DMS114 treated with DMSO at 0.1 percent for 48 hours (cell line): ENCODE results near the gene VSTM2B.

Experiments used
- DNase-seq: peaks from one replicate; lab custom pipeline; 2025; ENCODE audit not compliant: unreplicated experiment; lab: John Stamatoyannopoulos, UW

The VSTM2B gene

GRCh38 chr19:29563486-29564101 is 37.8 kb downstream of the VSTM2B start:
- DNase-seq, result no peak

DNA sequence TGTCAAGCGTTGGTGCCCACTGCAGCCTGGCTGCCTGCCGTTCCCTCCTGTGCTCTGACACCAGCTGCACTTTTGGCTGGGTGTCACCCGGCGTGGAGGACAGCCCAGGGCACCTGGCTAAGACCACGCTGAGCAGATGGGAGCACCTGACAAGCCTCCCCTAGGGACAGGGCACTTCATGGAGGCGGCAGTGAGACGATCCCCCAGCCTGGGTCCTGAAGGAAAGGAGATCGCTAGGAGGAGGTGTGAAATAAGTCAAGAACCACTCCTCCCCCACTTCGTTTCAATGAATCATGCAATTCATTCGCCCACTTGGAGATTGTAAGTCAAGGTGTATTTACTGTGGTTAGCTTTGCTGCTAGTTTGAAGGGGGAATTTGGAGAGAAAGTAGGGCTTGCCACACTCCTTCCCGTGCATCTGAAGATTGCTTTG is 38.8 kb downstream of the VSTM2B start:
- DNase-seq, result no peak

GRCh38 chr19:29565171-29565570 is 39.4 kb downstream of the VSTM2B start:
- no peak for DNase-seq

GRCh38 chr19:29566496-29567054 is 40.8 kb downstream of the VSTM2B start:
- no peak for DNase-seq

GRCh38 chr19:29567366-29567915 is 41.6 kb downstream of the VSTM2B start:
- no peak for DNase-seq

DNA sequence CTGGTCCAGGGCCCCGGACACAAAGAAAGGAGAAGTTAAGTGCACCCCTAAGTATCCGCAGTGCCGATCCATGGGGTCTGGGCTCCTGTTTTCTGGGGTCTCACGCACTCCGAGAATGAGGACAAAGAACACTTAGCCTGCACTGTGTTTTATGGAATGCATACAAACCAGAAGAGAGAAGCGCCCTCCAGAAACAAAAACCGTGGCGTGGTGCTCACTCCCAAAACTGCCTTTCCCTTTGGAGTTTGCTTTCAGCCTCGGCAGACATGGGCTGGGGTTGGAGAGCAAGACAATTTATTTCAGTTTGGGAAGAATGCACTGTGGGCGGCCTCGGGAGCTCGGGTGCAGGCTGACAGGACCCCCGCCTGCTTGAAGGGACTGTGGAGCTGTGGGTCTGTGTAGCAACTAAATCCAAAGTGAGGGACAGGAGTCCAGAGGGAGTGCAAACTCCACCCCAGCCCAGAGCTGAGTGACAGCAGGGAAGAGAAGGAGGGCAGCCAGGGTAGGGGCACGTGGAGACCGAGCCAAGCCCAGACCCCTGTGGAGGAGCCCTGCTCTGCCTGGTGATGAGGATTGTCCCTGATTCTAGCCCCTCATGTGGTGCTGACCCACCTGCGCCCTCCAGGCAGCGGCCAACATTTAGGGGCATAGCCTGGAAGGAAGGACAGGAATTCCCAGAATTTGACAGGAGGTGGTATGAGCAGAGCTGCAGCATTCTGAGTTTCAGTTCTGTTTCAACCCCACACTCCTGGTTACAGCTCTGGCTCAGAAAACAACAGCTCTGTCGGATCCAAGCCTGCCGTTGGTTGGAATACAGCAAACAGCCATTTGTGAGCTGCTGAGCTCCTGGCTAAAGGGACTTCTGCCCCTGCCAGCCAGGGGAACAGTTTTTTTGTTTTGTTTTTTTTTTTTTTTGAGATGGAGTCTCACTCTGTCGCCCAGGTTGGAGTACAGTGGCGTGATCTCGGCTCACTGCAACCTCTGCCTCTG is 42.5 kb downstream of the VSTM2B start:
- DNase-seq, result no peak

DNA sequence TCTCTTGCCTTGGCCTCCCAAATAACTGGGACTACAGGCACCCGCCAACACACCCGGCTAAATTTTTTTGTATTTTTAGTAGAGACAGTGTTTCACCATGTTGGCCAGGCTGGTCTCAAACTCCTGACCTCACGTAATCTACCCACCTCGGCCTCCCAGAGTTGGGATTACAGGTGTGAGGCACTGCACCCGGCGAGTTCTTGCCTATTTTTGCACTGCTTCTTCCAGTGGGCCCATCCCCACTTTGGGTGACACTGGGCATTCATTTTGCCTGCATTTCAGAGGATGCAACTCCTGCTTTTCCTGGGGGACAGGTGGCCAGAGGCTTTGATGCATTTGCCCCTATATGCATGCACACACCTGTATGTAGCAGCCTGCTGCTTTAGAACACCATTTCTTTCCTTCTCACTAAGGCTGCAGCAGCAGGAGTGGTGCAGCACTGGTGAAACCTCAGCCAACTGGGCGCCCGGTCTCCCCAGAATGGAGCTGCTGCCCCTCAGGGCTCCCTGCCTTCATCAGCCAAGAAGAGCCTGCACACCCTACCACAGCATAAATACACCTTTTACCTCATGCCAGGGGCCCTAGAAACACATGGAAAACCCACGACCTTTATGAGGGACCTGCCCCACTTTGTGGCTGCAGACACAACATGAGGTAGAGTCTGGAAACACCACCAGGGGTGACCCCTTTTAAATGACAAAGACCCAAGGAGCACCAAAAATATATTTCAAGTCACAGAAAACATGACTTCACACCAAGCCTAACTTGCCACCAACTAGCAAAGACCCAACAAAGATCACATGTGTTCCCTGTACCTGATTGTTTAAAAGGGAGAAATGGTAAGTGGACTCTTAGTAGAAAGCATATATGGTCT is 43.5 kb downstream of the VSTM2B start:
- DNase-seq, result no peak

DNA sequence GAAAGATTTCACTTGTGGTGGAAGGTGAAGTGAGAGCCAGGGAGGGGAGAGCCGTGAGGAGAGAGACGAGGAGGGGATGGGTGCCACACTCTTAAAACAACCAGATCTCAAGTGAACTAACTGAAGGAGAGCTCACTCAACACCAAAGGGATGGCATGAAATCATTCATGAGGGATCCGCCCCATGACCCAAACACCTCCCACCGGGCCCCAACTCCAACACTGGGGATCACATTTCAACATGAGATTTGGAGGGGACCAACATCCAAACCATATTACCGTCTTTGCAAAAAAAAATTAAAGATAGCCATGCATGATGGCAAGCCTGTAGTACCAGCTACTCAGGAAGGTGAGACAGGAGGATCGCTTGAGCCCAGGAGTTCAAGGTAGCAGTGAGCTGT is 45.4 kb downstream of the VSTM2B start:
- DNase-seq, result no peak

DNA sequence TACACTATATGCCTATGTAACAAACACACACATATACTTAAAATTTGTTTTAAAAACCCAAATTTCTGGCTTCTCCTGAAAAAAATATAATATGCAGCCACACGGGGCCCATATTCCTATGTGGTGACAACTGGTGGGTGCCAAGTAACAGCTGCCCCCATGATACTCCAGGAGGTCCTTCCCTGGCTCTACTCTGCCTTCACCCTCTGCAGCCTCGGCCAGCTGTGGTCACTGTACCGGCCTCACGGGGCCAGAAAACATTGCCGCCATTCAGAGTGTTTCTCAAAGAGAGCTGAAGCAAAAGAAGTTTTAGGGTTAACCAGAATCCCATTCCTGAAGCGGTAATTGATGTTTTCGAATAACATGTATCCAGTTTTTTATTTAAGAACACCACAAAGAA is 47.7 kb downstream of the VSTM2B start:
- no peak for DNase-seq

DNA sequence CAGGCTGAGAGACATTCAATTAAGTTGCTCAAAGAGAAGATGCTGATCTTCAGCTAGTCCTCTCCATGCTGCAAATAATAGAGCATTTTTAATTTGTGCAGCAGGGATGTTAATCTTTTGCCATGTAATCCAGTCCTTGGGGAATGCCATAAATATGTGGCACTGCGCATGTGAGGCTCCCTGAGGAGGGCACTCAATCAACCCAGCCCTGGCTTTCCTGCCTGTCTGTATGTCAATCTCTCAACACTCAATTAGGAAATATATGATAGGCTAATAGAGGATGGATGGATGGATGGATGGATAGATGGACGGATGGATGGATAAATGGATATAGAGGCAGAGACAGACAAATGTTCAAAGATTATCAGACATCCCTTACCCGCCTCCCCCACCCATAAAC is 48.7 kb downstream of the VSTM2B start:
- DNase-seq, result no peak

DNA sequence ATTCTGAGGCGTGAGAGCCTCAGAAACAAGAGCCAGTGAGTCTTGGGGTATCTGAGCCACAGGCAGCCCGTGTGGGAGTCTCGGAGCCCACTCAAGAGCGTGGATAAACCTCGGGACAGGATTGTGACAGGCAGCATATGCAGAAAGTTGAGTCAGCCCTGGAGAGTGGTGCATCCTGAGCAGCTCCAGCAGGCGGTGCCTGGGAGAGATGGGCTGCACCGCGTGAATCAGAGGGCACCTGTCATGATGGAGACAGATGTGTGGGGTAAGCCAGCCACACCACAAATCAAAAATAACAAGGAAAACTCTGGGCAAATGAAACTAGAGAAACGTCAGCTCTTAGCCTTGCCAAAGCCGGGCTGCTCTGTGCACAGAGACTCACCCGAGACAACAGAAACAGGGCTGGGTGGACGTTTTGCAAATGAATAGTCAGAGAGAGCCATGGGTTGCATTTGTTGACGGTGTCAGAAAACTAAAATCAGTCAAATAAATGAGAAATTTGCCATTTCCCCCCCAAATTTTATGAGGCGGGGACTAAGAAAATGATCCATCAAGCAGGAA is 50.3 kb downstream of the VSTM2B start:
- no peak for DNase-seq

DNA sequence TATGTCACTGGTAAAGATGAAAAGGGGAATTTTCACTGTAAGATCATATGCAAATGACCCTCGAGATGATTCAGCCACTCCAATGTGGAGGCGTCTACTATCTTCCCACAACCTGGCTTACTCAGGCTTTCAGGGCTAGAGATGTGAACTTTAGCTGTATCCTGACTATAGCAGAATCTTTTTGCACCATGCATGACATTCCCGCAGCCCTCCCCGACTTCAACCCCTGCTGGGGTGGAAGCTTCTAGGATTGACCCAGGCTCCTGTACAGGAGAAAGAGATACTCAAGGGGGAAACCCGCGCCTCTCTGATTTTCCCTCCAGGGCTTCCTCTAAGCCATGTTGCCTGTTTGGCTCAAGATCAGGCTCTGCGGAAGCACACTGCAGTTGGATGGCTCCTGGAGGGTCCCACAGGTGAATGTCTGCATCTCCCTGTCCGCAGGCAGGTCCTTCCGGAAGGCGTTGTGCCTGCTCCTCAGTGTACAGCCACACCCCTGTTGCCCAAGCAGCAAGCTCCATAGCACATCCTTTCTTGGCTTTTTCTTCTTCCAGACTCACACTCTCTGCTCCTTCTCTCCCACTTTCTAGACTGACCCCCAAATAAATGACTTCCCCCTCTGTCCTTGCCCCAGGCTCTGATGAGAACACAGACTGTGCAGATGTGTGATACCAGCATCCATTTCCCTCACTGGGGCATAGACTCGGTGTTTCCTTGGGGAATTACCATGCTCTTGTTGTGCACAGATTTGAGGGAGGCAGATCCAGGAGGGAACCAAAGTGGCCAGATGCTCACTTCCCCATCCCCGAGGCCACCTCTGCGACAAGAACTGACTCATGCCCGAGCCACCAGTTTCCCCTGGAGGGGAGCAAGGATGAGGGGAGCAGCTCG is 51.2 kb downstream of the VSTM2B start:
- no peak for DNase-seq

- DNase-seq, result no peak
Measured at GRCh38 chr19:29577649-29577963, 51.8 kb downstream of the VSTM2B start.

DNA sequence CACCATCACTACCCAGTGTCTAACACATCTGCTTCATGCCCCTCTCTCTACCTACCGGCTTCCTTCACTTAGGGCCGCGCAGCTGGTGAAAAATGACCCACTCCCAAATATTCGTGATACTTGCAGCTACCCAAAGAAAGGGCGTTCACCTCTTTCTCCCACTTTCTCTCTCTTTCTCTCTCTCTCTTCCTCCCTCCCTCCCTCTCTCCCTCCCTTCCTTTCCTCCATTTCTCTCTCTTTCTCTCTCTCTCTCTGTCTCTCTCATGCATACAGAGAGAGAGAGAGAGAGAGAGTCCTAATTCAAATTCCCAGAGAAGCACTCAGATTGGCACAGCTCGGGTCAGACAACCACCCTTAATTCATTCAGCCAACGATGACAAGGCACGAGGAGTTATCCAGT is 52.6 kb downstream of the VSTM2B start:
- DNase-seq, result no peak

GRCh38 chr19:29579308-29579910 is 53.6 kb downstream of the VSTM2B start:
- no peak for DNase-seq

DNA sequence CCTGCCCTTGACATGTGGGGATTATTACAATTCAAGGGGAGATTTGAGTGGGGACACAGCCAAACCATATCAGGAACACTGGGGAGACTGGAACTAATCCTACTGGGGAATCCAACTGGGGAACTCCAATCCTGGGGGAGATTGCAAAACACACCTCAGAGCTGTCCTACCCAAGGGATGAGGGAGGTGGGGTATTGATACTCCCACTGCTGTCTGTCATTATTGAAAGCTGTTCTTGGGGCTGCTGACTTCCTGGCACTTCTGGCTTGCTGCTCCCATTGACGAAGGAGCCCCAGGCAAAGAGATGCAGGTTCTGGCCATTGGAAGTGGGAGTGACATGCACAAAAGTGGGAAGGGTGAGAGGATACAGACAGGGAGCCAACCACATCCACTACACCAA is 55.6 kb downstream of the VSTM2B start:
- DNase-seq, result no peak

DNA sequence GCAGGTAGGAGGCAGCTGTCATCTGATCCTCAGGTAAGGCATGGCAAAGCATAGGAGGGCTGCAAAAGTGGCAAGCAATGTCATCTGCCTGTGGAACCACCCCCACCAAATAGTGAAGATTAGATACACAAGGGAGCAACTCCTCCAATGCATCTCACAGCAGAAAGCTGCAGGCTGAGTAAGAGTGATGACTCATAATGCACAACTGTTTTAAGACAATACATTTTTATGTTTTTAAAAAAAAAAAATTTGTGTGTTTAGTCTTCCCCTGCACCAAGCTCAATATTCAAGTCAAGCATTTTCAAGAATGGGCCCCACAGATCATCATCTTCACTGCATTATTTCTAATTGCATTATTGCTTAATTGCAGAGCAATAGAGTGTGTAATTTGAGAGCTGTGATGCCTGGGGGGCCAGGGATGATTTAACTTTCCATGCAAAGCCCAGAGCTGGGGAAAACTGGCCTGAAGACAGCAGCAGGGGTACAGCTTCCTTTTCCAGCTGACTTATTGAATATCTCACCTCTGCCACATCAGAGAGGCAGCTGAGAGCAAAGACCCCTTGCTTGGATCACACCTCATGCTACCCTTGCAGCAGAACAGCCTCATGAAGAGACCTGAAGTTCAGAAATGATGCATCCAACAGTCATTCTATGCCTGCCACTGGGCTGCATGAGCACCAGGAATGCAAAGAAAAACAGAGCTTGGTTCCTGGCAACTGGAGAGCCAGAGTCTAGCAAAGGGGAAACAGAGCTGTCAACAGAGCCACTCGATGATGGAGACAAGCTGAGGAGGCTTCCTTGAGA is 57.6 kb downstream of the VSTM2B start:
- no peak for DNase-seq

- no peak for DNase-seq
Measured at GRCh38 chr19:29586401-29586800, 60.6 kb downstream of the VSTM2B start.
